GM10248 (cell line): ENCODE results near the gene MLLT1.
"Not testable (repeated sequence)": the region's sequence is repeated elsewhere in the genome, so short reads cannot be mapped to it uniquely, and the experiment has no call there.

Source experiments
- CTCF ChIA-PET: fragments of 300-600 bp; sonication (Branson Sonifier 250); formaldehyde crosslinking; extraction: SDS; loops from one replicate; lab custom pipeline; 2021; ENCODE audit warnings: antibody characterized with exemption; lab: Yijun Ruan, JAX
- POLR2A ChIA-PET: fragments of 350-650 bp; sonication (Branson Sonifier 250); formaldehyde crosslinking; extraction: SDS; loops from one replicate; lab custom pipeline; 2020; ENCODE audit warnings: antibody characterized with exemption; lab: Yijun Ruan, JAX
- DNase-seq: peaks from one replicate; pipeline ENCODE4 v3.0.0; 2012; ENCODE audit errors: extremely low spot score
- TF ChIP-seq, protein P1 (sequence below): IDR thresholded peaks from 2 replicates; pipeline ENCODE4 v1.5.1; 2012; ENCODE audit warnings: mild to moderate bottlenecking, low read depth; ENCODE audit errors: extremely low read depth, missing control alignments, control extremely low read depth

MLLT1 gene

DNA sequence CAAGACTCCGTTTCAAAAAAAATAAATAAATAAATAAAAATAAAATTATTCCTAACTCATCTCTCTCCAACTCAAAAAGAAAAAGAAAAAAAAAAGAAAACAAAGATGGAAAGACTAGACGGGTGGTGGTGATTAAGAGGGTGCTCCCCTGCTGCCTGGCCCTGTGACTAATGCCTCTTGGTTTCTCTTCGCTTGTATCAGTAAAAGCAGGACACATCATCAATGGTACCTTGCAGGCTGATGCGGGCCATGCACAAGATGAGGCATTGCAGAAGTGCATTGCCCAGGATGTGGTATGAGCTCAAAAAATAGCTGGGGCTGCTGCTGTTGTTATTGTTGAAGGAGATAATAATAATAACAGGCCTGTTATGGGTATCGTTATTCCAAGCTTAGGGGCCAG, 39.0 kb upstream of the MLLT1 start:
- CTCF ChIA-PET, result interaction anchor here (0.9 to 1.5 kb wide), 2 partner anchors 14 to 100 kb away, joined by 3 read pairs; partner anchors contain the start of gene ACER1
- POLR2A ChIA-PET, result no interaction called here
- TF ChIP-seq, protein P1, sequence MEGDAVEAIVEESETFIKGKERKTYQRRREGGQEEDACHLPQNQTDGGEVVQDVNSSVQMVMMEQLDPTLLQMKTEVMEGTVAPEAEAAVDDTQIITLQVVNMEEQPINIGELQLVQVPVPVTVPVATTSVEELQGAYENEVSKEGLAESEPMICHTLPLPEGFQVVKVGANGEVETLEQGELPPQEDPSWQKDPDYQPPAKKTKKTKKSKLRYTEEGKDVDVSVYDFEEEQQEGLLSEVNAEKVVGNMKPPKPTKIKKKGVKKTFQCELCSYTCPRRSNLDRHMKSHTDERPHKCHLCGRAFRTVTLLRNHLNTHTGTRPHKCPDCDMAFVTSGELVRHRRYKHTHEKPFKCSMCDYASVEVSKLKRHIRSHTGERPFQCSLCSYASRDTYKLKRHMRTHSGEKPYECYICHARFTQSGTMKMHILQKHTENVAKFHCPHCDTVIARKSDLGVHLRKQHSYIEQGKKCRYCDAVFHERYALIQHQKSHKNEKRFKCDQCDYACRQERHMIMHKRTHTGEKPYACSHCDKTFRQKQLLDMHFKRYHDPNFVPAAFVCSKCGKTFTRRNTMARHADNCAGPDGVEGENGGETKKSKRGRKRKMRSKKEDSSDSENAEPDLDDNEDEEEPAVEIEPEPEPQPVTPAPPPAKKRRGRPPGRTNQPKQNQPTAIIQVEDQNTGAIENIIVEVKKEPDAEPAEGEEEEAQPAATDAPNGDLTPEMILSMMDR, result no peak

DNA sequence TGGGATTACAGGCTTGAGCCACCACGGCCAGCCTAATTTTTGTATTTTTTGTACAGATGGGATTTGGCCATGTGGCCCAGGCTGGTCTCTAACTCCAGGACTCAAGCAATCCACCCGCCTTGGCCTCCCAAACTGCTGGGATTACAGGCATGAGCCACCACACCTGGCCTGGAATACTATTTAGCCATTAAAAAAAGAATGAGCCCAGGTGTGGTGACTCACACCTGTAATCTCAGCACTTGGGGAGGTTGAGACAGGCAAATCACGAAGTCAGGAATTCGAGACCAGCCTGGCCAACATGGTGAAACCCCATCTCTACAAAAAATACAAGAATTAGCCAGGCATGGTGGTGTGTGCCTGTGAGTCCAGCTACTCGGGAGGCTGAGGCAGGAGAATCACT, 35.9 kb upstream of the MLLT1 start:
- POLR2A ChIA-PET, DNase-seq, CTCF ChIA-PET: not testable (repeated sequence)

More for the DNA sequence above, 39.0 kb upstream of the MLLT1 start:
- no peak for DNase-seq

DNA sequence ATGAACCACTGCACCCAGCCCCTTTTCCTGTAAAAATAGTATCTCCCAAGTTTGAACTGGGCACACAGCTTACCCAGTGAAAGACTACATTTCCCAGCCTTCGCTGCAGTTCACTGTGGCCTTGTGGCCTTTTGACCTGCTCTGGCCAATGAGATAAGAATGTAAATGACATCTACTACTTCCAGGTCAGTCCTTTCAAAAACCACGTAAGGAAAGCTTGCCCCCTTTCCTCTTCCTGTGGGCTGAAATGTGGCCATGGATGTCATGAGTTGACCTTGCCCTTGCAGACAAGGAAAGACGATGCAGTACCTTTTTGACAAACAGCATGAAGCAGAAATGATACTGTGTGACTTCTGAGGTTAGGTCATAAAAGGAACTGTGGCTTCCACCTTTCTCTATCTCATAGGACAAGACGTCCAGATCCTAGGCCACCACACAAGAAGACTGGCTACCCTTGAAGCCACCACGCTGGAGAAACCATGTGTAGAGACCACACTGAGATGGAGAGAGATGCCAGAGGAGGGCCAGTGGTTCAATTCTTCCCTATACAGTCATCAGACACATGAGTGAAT, 33.7 kb upstream of the MLLT1 start:
- ChIA-PET POLR2A (no interaction called here), CTCF (interaction anchor here (1.1 kb wide), 1 partner anchor 187 kb away, joined by 4 read pairs; no protein-coding TSS in a partner anchor)
- DNase-seq, result no peak
- TF ChIP-seq, protein P1, result no peak

DNA sequence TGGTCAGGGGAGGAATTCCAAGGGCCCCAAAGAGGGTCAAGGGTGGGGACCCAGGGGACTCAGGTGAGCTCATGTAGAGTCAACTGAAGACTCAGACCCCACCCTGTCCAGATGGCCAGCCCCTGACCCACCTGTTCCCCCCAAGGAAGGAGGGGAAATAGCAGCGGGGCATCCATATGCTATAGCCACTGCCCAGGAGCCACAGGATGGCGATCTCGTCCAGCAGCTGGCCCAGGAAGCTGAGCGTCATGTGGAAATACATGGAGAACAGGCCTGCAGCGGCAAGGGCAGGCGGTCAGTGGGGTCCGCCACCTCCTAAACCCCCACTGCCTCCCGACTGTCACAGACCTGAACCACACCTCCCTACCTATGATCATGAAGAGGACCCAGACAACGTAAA, 32.2 kb upstream of the MLLT1 start:
- DNase-seq, result no peak
- TF ChIP-seq, protein P1, result no peak
- CTCF ChIA-PET, result interaction anchor here (1.0 kb wide), 1 partner anchor 93 kb away, joined by 3 read pairs; no protein-coding TSS in a partner anchor
- POLR2A ChIA-PET, result no interaction called here

DNA sequence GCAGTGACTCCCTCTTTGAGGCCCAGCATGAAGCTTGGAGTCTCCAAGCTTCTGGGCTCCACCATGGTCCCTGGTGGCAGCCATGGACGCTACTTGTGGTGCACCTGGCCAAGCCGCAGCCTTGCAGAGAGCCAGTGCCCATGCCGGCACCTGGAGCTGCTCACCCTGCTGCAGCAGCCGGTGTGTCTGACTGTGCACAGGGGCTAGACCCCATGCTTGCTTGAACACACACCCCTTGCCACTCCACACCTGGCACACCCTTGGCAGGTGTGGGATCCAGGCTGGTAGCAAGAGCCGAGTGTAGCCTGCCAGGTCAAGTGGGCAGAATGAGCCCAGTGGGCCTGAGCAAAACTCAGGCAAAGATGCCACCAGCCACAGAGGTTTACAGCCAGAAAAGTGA, 18.6 kb upstream of the MLLT1 start:
- ChIA-PET CTCF (interaction anchor here (1.1 to 4.5 kb wide), 6 partner anchors 9 to 250 kb away, joined by 3 to 24 read pairs (median 3); no protein-coding TSS in a partner anchor), POLR2A (no interaction called here)
- TF ChIP-seq, protein P1, result no peak
- no peak for DNase-seq

DNA sequence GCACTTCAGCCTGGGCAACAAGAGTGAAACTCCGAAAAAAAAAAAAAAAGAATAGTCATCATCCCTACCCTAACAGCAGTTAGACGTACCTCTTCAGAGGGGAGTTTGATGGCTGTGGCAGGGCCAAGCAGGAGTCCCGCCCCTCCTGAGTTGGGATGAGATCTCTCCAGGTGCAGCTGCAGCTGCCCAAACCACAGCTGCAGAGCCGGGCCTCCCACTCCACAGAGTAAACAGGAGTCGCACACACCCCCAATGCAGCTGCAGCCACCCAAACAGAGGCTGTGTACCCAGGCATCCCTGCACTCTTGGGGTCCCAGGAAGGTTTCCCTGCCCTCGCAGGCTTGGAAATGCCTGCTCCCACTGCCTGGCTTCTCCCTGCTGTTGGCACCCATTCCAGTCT, 17.4 kb upstream of the MLLT1 start:
- DNase-seq, result no peak
- TF ChIP-seq, protein P1, result no peak
- POLR2A ChIA-PET, result no interaction called here
- CTCF ChIA-PET, result interaction anchor here (1.1 to 1.6 kb wide), 4 partner anchors 15 to 109 kb away, joined by 3 to 13 read pairs (median 4); no protein-coding TSS in a partner anchor

DNA sequence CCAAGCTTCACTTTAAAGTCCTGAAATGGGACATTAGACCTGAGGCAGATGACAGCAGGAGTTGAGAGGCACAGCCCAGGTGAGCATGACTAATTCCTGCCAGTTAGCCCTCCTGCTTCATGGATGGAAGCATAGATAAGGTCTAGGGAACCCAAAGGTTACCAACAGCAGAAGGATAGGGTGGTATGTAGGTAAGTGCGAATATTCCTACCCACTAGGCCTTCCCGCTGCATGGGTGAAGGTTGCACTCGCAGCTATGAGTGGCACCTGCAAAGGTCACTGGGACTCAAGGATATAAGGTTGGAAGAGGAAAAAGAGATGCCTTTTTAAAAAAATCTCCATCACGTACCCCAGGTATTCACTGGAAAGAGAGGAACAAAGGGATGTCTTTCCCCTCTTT, 12.2 kb upstream of the MLLT1 start:
- no peak for DNase-seq
- TF ChIP-seq, protein P1, result no peak
- CTCF ChIA-PET, result no interaction called here
- POLR2A ChIA-PET, result no interaction called here
